NK-92 (cell line): ENCODE data around the gene ARRDC1.
"Not testable (repeated sequence)": the region's sequence is repeated elsewhere in the genome, so short reads cannot be mapped to it uniquely, and the experiment has no call there.

ENCODE experiments used
- DNase-seq: peaks from one replicate; lab custom pipeline; 2025; ENCODE audit not compliant: unreplicated experiment; lab: John Stamatoyannopoulos, UW

The ARRDC1 gene

GRCh38 chr9:137612741-137613142, 7.3 kb downstream of the ARRDC1 start:
- no peak for DNase-seq

DNA sequence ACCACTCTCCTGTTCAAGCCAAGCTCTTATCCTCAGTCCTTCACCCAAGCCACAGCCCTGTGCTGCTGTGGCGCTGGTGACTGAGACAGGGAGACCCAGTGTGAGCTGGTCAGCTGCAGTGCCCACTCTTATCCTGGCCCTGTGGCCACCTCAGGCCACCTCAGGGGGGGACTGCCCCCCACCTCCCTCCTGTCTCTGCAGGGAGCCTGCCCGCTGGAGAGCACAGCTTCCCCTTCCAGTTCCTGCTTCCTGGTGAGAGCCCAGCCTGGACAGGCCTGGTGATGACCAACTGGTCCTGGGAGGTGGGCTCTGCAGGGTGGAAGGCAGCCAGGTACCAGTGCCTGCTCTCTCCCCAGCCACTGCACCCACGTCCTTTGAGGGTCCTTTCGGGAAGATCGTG, 7.8 kb downstream of the ARRDC1 start:
- no peak for DNase-seq

DNA sequence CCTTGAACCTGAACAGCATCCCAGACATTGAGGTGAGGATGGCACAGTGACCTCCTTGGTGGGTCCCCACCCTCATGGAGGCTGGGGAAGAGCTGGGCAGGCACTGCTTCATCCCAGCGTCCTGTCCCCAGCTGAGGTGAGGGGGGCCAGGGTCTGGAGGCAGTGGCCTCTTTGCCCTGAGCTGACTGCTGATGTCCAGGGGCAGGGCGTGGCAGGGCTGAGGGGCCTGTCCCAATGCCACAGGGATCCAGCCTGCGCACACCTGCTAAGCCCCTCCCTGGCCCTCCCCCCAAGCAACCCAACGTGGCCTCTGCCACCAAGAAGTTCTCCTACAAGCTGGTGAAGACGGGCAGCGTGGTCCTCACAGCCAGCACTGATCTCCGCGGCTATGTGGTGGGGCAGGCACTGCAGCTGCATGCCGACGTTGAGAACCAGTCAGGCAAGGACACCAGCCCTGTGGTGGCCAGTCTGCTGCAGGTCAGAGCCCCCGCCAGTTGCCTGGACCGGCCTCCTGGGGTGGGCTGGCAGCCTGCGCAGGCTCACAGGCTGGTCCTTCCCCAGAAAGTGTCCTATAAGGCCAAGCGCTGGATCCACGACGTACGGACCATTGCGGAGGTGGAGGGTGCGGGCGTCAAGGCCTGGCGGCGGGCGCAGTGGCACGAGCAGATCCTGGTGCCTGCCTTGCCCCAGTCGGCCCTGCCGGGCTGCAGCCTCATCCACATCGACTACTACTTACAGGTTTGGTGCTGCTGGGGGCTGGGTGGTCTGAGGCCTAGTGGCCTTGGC, 8.4 kb downstream of the ARRDC1 start:
- DNase-seq: no peak

DNA sequence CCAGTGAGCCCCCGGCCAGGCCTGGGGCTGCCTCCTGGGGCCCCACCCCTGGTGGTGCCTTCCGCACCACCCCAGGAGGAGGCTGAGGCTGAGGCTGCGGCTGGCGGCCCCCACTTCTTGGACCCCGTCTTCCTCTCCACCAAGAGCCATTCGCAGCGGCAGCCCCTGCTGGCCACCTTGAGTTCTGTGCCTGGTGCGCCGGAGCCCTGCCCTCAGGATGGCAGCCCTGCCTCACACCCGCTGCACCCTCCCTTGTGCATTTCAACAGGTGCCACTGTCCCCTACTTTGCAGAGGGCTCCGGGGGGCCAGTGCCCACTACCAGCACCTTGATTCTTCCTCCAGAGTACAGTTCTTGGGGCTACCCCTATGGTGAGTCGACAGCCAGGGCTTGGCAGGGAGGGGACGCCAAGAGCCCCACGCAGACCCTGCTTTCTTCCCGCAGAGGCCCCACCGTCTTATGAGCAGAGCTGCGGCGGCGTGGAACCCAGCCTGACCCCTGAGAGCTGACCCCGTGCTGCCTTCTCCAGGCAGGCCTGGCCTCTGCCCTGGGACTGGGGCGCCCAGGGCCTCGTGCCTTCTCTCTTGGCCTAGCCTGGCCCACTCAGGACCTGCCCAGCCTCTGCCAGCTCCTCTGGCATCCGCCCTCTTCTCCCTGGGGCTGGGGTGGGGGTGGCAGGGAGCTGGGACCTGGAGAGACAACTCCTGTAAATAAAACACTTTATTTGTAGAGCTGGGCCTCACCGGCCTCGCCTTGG, 9.3 kb downstream of the ARRDC1 start:
- no peak for DNase-seq

DNA sequence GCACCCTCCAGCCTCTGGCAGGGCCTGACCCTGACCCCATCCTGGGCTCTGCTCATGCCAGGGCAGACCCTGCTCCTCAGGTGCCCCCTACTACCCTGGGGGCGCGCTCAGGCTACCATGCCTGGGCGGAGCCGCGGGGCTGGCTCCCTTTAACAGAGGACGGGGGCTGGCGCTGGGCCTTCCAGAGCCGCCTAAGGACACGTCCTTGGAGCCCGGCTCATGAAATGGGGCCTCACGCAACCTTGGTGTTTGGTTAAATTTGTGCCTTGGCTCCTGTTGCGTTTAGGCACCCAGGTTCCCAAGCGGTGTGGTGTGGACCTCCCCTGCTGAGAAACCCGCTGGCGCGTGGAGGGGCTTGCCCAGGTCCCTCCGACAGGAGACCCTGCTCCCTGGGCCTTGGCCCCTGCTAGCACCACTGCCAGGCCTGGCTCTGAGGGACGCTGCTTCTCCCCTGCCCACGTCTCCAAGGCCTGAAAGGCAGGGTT, 9.9 kb downstream of the ARRDC1 start:
- DNase-seq: no peak

DNA sequence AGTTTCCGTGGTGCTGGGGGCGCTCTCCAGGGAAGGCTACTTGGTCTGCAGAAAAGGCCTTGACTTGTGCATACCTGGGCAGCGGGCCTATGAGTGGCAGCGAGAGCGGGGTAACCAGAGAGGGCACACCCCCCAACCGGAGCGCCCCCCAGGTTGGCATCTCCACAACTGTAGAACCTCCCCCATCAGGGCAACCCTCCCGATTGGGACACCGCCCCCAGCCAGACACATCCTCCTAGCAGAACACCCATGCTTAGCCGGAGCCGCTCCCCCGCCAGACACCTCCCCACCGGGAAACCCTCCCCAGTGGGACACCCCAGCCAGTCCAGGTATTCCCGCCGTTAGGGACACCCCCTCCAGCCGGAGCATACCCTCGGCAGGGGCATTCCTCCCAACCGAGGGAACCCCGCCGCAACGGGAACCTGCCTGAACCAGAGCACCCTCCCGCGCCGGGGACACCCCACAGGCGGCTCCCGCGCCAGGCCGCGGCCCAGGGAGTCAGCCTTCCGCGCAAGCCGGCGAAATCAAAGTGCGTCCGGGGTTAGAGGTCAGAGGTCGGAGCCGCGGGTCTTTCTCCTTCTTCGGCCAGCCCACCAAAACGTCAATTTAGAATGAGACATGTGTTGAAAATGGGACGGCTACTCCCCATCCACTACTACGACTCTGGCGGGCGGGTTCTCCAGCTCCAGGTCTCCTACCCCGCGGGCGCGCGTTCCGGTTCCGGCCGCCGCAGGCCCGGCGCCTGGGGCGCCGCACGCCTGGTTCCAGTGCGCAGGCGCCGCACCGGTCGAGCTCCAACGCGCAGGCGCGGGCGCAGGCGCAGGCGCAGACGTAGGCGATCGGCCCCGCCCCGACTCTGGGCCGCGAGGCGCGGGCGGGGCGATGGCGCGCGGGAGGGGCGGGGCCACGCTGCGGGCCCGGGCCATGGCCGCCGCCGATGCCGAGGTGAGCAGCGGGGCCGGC, 12.9 kb downstream of the ARRDC1 start, which contains the start of gene EHMT1:
TSS of gene EHMT1 (plus strand) at position 901 of the 963 bp plus-strand sequence. CDS start at position 925, 24 bp downstream.
- peak; percentile 49 for DNase-seq

- no peak for DNase-seq
Measured at GRCh38 chr9:137619240-137620047, 14.0 kb downstream of the ARRDC1 start.

DNA sequence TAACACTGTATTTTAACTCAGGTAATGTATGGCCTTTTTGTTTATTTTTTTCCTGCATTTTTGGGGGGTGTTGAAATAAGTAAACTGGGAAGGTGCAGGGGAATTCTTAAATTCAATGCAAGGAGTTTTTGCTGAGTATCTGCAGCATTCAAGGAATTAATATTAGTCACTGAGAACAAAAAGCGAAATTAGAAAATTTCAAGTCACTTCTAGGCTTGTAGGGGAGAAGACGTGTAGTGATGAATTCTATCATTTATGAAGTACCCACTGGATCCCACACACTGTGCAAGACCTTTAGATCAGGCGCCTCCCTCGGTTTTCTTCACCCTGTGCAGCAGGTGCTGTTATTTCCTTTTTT, 14.5 kb downstream of the ARRDC1 start:
- no peak for DNase-seq

DNA sequence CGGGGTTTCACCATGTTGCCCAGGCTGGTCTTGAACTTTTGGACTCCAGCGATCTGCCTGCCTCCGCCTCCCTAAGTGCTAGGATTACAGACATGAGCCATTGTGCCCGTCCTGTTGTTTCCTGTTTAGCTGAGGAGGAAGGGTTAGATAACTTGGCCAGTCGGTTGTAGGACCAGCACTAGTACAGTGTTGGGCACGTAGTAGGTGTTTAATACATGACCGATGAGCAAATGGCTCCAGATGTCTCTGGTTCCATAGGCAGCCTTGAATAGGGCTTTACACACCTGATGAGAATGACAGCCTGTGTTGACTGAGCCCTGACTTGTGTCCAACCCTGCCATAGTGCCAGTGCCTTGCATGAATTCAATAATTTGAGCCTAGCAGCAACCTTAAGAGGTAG, 15.1 kb downstream of the ARRDC1 start:
- no peak for DNase-seq

GRCh38 chr9:137621131-137621757, 15.8 kb downstream of the ARRDC1 start:
- DNase-seq: no peak

GRCh38 chr9:137622211-137622610, 16.7 kb downstream of the ARRDC1 start:
- DNase-seq: not testable (repeated sequence)

DNA sequence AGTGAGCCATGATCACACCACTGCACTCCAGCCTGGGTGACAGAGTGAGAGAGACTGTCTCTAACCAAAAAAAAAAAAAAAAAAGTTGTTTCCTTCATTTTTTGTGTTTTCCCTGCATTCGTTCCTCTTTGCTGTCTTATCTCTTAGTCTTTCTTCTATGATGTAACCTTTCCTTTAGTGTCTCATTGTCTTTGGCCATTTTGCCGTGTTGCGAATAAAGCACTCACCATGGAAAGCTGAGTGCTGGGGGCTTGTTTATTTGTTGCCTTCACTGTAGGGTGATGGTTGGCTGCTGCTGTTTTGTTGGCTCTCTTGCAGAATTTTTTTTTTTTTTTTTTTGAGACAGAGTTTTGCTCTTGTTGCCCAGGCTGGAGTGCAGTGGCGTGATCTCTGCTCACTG, 21.0 kb downstream of the ARRDC1 start:
- DNase-seq: no peak

GRCh38 chr9:137627406-137627805, 21.9 kb downstream of the ARRDC1 start:
- not testable (repeated sequence) for DNase-seq

DNA sequence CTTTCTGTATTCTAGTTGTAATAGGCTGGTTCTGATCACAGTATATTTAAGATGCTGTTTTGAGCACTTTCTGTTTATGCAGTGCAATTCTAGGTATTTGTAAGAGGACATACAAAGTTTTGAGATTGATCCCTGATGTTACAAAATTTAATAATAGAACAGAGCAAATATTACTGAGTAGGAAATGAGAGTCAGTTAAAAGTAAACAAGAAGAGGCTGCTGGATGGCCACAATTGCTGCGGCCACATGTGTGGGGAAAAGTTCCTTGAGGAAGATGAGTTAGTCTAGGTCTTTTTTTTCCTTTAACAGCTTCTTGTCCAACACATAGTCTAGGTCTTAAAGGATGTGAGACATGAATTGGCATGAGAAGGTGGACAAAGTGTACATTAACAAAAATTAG, 24.6 kb downstream of the ARRDC1 start:
- no peak for DNase-seq

GRCh38 chr9:137630679-137631078, 25.2 kb downstream of the ARRDC1 start:
- no peak for DNase-seq

DNA sequence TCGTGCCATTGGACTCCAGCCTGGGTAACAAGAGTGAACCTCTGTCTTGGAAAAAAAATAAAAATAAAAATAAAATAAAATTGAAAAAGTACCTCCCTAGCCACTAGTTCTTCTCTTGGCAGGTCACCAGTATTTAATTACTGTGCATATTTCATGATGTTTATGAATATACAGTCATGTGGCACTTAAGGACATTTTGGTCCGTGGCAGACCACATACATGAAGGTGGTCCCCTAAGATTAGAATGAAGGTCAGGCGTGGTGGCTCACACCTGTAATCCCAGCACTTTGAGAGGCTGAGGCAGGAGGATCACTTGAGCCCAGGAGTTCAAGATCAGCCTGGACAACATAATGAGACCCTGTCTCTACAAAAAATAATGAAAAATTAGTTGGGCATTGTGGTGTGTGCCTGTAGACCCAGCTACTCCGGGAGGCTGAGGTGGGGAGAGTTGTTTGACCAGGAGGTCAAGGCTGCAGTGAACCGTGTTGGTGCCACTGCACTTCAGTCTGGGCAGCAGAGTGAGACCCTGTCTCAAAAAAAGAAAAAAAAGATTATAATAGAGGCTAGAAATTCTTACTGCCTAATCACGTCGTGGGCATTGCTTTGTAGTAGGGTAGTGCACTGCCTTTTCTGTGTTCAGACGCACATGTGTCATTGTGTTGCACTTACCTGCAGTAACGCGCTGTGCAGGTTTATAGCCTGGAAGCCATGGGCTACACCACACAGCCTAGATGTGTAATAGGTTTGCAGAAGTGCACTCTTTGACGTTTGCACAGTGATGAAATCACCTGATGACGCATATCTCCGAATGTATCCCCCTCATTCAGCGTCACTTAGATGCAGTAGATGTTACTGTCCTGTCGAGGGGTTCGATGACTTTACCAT, 26.1 kb downstream of the ARRDC1 start:
- DNase-seq: no peak

- DNase-seq: no peak
Measured at GRCh38 chr9:137632230-137633161, 27.0 kb downstream of the ARRDC1 start.

DNA sequence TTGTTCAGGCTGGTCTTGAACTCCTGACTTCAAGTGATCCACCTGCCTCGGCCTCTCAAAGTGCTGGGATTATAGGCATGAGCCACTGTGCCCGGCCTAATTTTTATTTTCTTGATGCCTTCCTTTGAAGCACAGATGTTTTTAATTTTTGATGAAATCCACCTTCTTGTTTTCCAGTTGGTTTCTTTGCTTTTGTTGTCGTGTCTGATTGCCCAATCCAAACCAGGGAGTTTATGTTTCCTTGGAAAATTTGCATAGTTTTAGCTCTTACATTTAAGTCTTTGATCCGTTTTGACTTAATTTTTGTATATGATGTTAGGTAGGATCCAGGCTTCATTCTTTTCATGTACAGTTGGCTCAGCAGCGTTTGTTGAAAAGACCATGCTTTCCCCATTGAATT, 28.5 kb downstream of the ARRDC1 start:
- no peak for DNase-seq
